ENCODE results near the gene ERAS. TPM values are rescaled to one million over a fixed set of nuclear protein-coding genes. Genes with fewer than 3 reads are reported as not detected.
"Not testable (repeated sequence)": the region's sequence is repeated elsewhere in the genome, so short reads cannot be mapped to it uniquely, and the experiment has no call there.

ERAS gene
- total RNA-seq, 1 experiment from 2014 or later = not detected

- Histone ChIP-seq H3K9me2 (replicated peaks; ENCODE audit: low read length) (no peaks in the 10 kb centered on the region), H3K79me2 (ENCODE audit: low read length) (no peaks in the 10 kb centered on the region), H3K9ac (ENCODE audit: low read length) (no peak overlapping the region), H3F3A (ENCODE audit: low read length, unreplicated experiment) (no peaks in the 10 kb centered on the region), H3K27ac (ENCODE audit: low read length) (no peak overlapping the region), H3K4me3 (ENCODE audit: low read length) (no peak overlapping the region), H3K4me2 (ENCODE audit: low read length) (no peak overlapping the region), H2AFZ (ENCODE audit: low read length) (no peak overlapping the region), H3K27me3 (ENCODE audit: low read length) (no peaks in the 10 kb centered on the region), H4K20me1 (ENCODE audit: low read length) (no peaks in the 10 kb centered on the region), H3K4me1 (ENCODE audit: insufficient read depth, low read length) (no peaks in the 10 kb centered on the region), H3K9me3 (ENCODE audit: low read length) (no peaks in the 10 kb centered on the region), H3K36me3 (ENCODE audit: low read depth, low read length) (no peaks in the 10 kb centered on the region)
- ATAC-seq (no peak), DNase-seq (no peak)
- intact Hi-C loops (cut with micrococcal nuclease) = no loop called here
- ChIA-PET POLR2A (ENCODE audit: unreplicated experiment) (no interaction called here), CTCF (no interaction called here)
- TF ChIP-seq CTCF (conservative IDR thresholded peaks at IDR 0.05; ENCODE audit: low read depth, low read length) (no peak), EZH2phosphoT487 (IDR thresholded peaks at IDR 0.05; ENCODE audit: borderline replicate concordance, low read length) (no peak), EZH2 (IDR thresholded peaks at IDR 0.05; ENCODE audit: low read length, unreplicated experiment) (no peak)
- BruUV-seq (replicated peaks) = no TSS peak
Observed at GRCh38 chrX:48816014-48816810, 10.1 kb upstream of the ERAS start.

- Histone ChIP-seq H2AFZ (ENCODE audit: low read length) (no peak overlapping the region), H3K4me2 (ENCODE audit: low read length) (no peak overlapping the region), H3F3A (ENCODE audit: low read length, unreplicated experiment) (no peaks in the 10 kb centered on the region), H3K4me1 (ENCODE audit: insufficient read depth, low read length) (no peaks in the 10 kb centered on the region), H3K79me2 (ENCODE audit: low read length) (no peaks in the 10 kb centered on the region), H3K27ac (ENCODE audit: low read length) (no peak overlapping the region), H3K9ac (ENCODE audit: low read length) (no peak overlapping the region), H3K36me3 (ENCODE audit: low read depth, low read length) (no peaks in the 10 kb centered on the region), H3K4me3 (ENCODE audit: low read length) (no peak overlapping the region), H3K9me2 (replicated peaks; ENCODE audit: low read length) (no peaks in the 10 kb centered on the region), H4K20me1 (ENCODE audit: low read length) (no peaks in the 10 kb centered on the region), H3K27me3 (ENCODE audit: low read length) (no peaks in the 10 kb centered on the region), H3K9me3 (ENCODE audit: low read length) (no peaks in the 10 kb centered on the region)
- BruUV-seq (replicated peaks) = no TSS peak
- DNase-seq (no peak), ATAC-seq (no peak)
- no peak for TF ChIP-seq EZH2phosphoT487 (IDR thresholded peaks at IDR 0.05; ENCODE audit: borderline replicate concordance, low read length)
- TF ChIP-seq EZH2 (IDR thresholded peaks at IDR 0.05; ENCODE audit: low read length, unreplicated experiment) = no peak
- TF ChIP-seq CTCF (conservative IDR thresholded peaks at IDR 0.05; ENCODE audit: low read depth, low read length) = no peak
- ChIA-PET POLR2A (ENCODE audit: unreplicated experiment) (no interaction called here), CTCF (no interaction called here)
- intact Hi-C loops (cut with micrococcal nuclease) = no loop called here
Observed at GRCh38 chrX:48818098-48818497, 8.2 kb upstream of the ERAS start.

- no peaks in the 10 kb centered on the region for H3K36me3 ChIP-seq (ENCODE audit: low read depth, low read length)
- POLR2A ChIA-PET (ENCODE audit: unreplicated experiment) = no interaction called here
- CTCF ChIA-PET = no interaction called here
Observed at GRCh38 chrX:48818866-48819265, 7.4 kb upstream of the ERAS start.

GRCh38 chrX:48819394-48819793, 6.9 kb upstream of the ERAS start:
- H3K4me1 ChIP-seq (ENCODE audit: insufficient read depth, low read length); H3K36me3 ChIP-seq (ENCODE audit: low read depth, low read length); ATAC-seq; CTCF ChIA-PET; BruUV-seq (replicated peaks); H4K20me1 ChIP-seq (ENCODE audit: low read length); H3K9me3 ChIP-seq (ENCODE audit: low read length); H3K4me2 ChIP-seq (ENCODE audit: low read length); H3F3A ChIP-seq (ENCODE audit: low read length, unreplicated experiment); H2AFZ ChIP-seq (ENCODE audit: low read length); POLR2A ChIA-PET (ENCODE audit: unreplicated experiment); intact Hi-C loops (cut with micrococcal nuclease); H3K9ac ChIP-seq (ENCODE audit: low read length); H3K27me3 ChIP-seq (ENCODE audit: low read length); DNase-seq; H3K79me2 ChIP-seq (ENCODE audit: low read length); H3K27ac ChIP-seq (ENCODE audit: low read length); H3K4me3 ChIP-seq (ENCODE audit: low read length); H3K9me2 ChIP-seq (replicated peaks; ENCODE audit: low read length): not testable (repeated sequence)

More at GRCh38 chrX:48818866-48819265, 7.4 kb upstream of the ERAS start:
- H3K4me3 ChIP-seq (ENCODE audit: low read length) = no peak overlapping the region
- intact Hi-C loops (cut with micrococcal nuclease) = no loop called here
- H3K27me3 ChIP-seq (ENCODE audit: low read length) = no peaks in the 10 kb centered on the region
- no peaks in the 10 kb centered on the region for H3K9me3 ChIP-seq (ENCODE audit: low read length)
- no peaks in the 10 kb centered on the region for H4K20me1 ChIP-seq (ENCODE audit: low read length)
- no peak overlapping the region for H3K9ac ChIP-seq (ENCODE audit: low read length)
- H2AFZ ChIP-seq (ENCODE audit: low read length) = no peak overlapping the region
- H3K4me1 ChIP-seq (ENCODE audit: insufficient read depth, low read length) = no peaks in the 10 kb centered on the region
- no peak for DNase-seq
- H3F3A ChIP-seq (ENCODE audit: low read length, unreplicated experiment) = no peaks in the 10 kb centered on the region
- TF ChIP-seq EZH2 (IDR thresholded peaks at IDR 0.05; ENCODE audit: low read length, unreplicated experiment) (no peak), EZH2phosphoT487 (IDR thresholded peaks at IDR 0.05; ENCODE audit: borderline replicate concordance, low read length) (no peak), CTCF (conservative IDR thresholded peaks at IDR 0.05; ENCODE audit: low read depth, low read length) (no peak)
- no TSS peak for BruUV-seq (replicated peaks)
- no peaks in the 10 kb centered on the region for H3K79me2 ChIP-seq (ENCODE audit: low read length)
- no peak overlapping the region for H3K4me2 ChIP-seq (ENCODE audit: low read length)
- H3K27ac ChIP-seq (ENCODE audit: low read length) = no peak overlapping the region
- H3K9me2 ChIP-seq (replicated peaks; ENCODE audit: low read length) = no peaks in the 10 kb centered on the region
- ATAC-seq = no peak
